ENCODE data around the gene GRIN2C. TPM values are rescaled to one million over a fixed set of nuclear protein-coding genes. Genes with fewer than 3 reads are reported as not detected.

The GRIN2C gene
- total RNA-seq, 4 donors from 2014 or later: 0.49 to 0.55 TPM; not detected in 2

- 74 to 82% methylated on average over 11 of the region's 11 CpGs for WGBS, 2 donors
- no peak for DNase-seq (ENCODE audit: low spot score in 2 of 2)
- TF ChIP-seq, protein P1, sequence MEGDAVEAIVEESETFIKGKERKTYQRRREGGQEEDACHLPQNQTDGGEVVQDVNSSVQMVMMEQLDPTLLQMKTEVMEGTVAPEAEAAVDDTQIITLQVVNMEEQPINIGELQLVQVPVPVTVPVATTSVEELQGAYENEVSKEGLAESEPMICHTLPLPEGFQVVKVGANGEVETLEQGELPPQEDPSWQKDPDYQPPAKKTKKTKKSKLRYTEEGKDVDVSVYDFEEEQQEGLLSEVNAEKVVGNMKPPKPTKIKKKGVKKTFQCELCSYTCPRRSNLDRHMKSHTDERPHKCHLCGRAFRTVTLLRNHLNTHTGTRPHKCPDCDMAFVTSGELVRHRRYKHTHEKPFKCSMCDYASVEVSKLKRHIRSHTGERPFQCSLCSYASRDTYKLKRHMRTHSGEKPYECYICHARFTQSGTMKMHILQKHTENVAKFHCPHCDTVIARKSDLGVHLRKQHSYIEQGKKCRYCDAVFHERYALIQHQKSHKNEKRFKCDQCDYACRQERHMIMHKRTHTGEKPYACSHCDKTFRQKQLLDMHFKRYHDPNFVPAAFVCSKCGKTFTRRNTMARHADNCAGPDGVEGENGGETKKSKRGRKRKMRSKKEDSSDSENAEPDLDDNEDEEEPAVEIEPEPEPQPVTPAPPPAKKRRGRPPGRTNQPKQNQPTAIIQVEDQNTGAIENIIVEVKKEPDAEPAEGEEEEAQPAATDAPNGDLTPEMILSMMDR (IDR thresholded peaks at IDR 0.05): no peak
- no peak for TF ChIP-seq POLR2A (IDR thresholded peaks at IDR 0.05)
- H3K4me3 ChIP-seq (ENCODE audit: low read depth, poor library complexity, severe bottlenecking): no peak overlapping the region
- intact Hi-C loops (cut with DNase I; ENCODE audit: low total_unique reads): no loop called here
These were observed 34.6 kb downstream of the GRIN2C start for GRCh38 chr17:74824961-74825627.

DNA sequence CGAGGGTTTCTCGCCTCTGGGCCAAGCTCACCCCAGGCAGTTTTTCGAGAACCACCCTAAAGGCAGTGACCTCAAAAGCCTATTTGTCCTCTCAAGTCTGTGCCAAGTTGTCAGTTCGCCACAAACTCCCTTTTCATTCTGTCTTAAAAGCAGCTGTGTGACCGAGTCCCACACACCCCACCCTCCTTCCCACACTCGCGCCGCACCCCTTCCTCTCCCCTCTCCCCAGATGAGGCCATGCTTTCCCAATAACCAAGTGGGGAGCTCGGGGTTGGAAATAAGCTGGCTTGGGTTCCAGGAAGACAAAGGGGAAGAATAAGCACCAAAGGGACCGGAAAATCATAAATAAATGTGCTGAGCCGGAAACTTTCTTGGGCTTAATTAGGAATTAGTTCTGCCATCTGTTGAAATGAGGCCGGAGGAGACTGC lies 36.7 kb downstream of the GRIN2C start:
- WGBS, 2 donors: 57 to 73% methylated on average over 12 of the region's 12 CpGs
- H3K4me3 ChIP-seq (ENCODE audit: low read depth, poor library complexity, severe bottlenecking): no peak overlapping the region
- no peak for TF ChIP-seq POLR2A (IDR thresholded peaks at IDR 0.05)
- TF ChIP-seq, protein P1 (IDR thresholded peaks at IDR 0.05): no peak
- peak in 1 of 2 donors; percentile 32 for DNase-seq (ENCODE audit: low spot score in 2 of 2)
- intact Hi-C loops (cut with DNase I; ENCODE audit: low total_unique reads): no loop called here

GRCh38 chr17:74822335-74822938 lies 37.2 kb downstream of the GRIN2C start:
- no peak for DNase-seq (ENCODE audit: low spot score in 2 of 2)
- TF ChIP-seq, protein P1 (IDR thresholded peaks at IDR 0.05): no peak
- no peak for TF ChIP-seq POLR2A (IDR thresholded peaks at IDR 0.05)
- no peak overlapping the region for H3K4me3 ChIP-seq (ENCODE audit: low read depth, poor library complexity, severe bottlenecking)
- intact Hi-C loops (cut with DNase I; ENCODE audit: low total_unique reads): no loop called here
- 77 to 79% methylated on average over 15 of the region's 15 CpGs for WGBS, 2 donors

- DNase-seq (ENCODE audit: low spot score in 2 of 2): no peak
- no peak overlapping the region for H3K4me3 ChIP-seq (ENCODE audit: low read depth, poor library complexity, severe bottlenecking)
- intact Hi-C loops (cut with DNase I; ENCODE audit: low total_unique reads): no loop called here
- 83 to 85% methylated on average over 13 of the region's 13 CpGs for WGBS, 2 donors
- TF ChIP-seq POLR2A (IDR thresholded peaks at IDR 0.05): no peak
- TF ChIP-seq, protein P1 (IDR thresholded peaks at IDR 0.05): no peak
These were observed 37.9 kb downstream of the GRIN2C start for GRCh38 chr17:74821655-74822334.

DNA sequence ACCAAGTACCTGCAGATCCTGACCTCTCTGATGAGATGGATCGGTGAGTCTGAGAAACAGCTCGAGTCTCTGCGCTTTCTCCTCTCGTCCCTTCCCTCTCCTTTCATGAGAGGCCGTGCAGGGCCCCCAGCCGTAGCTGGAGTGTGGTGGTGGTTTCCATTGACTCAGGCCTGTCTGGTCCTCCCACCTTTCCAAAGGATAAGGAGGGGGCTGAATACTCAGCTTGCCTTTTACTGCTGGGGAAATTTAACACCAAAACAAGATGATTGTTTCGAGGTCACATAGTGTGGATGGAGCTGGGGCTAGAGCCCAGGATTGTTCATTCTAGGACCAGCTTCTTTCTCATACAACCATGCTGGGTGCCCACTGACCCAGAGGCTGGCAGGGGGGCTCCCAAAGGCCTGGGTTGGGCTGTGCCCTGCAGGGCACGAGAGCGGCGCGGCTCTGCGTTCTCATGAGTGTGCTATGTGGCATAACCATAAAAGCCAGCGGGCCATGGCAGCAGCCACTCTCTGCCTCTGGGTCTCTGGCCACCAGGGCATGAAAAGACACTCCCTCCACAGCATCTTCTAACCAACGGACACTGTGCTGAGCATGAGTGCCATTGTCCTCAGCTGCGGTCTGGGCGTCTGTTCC lies 39.8 kb downstream of the GRIN2C start:
- intact Hi-C loops (cut with DNase I; ENCODE audit: low total_unique reads): no loop called here

More for the DNA sequence above, 39.8 kb downstream of the GRIN2C start:
- 90 to 95% methylated on average over 16 of the region's 16 CpGs for WGBS, 2 donors
- no peak for DNase-seq (ENCODE audit: low spot score in 2 of 2)
- TF ChIP-seq, protein P1 (IDR thresholded peaks at IDR 0.05): no peak
- no peak for TF ChIP-seq POLR2A (IDR thresholded peaks at IDR 0.05)
- H3K4me3 ChIP-seq (ENCODE audit: low read depth, poor library complexity, severe bottlenecking): no peak overlapping the region
